Mammary epithelial cell (primary cell): Measurements from ENCODE around the gene PCCA.

Source experiments
- CTCF ChIP-seq, 2 donors: IDR thresholded peaks in 1 of 2; conservative IDR thresholded peaks in 1 of 2; 2 replicates each; pipeline ENCODE4 v1.5.1; 2011 to 2012; ENCODE audit warnings: inconsistent platforms in 2 of 2, low read length in 2 of 2, mild to moderate bottlenecking in 2 of 2, control low read depth in 1 of 2, low read depth in 1 of 2; ENCODE audit not compliant: insufficient read depth in 1 of 2; ENCODE audit errors: extremely low read depth in 1 of 2
- EZH2 ChIP-seq: IDR thresholded peaks from 2 replicates; pipeline ENCODE4 v1.6.1; 2012; ENCODE audit warnings: low read length, inconsistent platforms, borderline replicate concordance

GRCh38 chr13:100563779-100564178 lies 474.9 kb downstream of the PCCA start:
- TF ChIP-seq CTCF (conservative IDR thresholded peaks at IDR 0.05 in 1 of 2, IDR thresholded peaks at IDR 0.05 in 1 of 2; ENCODE audit: extremely low read depth in 1 of 2, insufficient read depth in 1 of 2, low read depth in 1 of 2, low read length in 2 of 2): no peak
- TF ChIP-seq EZH2: no peak
